ENCODE data around the gene PHIP.
"Not testable (repeated sequence)": the region's sequence is repeated elsewhere in the genome, so short reads cannot be mapped to it uniquely, and the experiment has no call there.

Gene PHIP

GRCh38 chr6:79078075-79078969, at the start of gene PHIP:
TSS of gene PHIP (minus strand) at chr6:79078254. CDS start at chr6:79078068, 186 bp downstream.
- DNase-seq, result peak; percentile 96

- no peak for DNase-seq
These were observed 49.6 kb upstream of the PHIP start for GRCh38 chr6:79127660-79128059.

DNA sequence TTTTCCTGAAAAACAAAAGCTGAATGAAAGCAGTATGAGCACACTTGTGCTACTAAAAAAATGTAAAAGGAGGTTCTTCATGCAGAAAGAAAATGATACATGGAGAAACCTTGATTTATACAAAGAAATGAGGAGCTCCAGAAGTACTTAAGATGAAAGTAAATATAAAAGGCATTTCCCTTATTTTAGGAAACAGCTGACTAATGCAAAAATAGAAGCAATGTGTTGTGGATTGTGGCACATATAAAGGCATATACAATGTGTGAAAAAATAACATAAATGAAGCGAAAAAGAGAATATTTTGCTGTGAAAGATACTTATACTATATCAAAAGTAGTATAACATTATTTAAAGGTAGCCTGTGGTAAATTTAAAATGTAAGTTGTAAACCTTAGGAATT, 41.2 kb upstream of the PHIP start:
- DNase-seq, result no peak

GRCh38 chr6:79117752-79118151, 39.7 kb upstream of the PHIP start:
- no peak for DNase-seq

DNA sequence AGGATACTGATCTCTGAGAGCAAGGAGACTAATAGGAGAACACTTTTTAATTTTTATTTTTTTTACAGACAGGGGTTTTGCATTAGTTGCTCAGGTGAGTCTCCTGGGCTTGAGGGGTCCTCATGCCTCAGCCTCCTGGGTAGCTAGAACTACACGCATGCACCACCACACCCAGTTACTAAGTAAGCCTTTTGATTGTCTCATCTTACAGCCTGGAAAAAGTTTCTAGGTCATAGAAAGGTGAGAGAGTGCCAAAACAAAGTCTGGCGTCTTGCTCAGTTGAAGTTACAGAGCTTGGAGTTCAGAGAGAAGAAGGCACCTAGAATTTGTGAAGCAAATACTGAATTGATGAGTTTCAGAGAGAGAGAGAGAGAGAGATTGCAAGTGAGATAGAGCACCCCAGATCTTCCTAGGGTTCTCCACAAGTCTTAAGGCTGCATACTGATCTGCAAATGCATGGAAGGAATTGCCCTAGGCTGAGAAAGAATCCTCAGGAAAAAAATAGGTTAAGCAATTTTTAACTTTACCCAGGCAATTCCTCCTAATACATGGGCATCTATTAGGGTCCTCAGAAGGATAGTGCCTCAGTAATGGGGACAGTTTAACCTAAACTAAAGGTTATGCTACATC, 37.6 kb upstream of the PHIP start:
- no peak for DNase-seq

- no peak for DNase-seq
These were observed 33.5 kb upstream of the PHIP start for GRCh38 chr6:79111549-79111948.

DNA sequence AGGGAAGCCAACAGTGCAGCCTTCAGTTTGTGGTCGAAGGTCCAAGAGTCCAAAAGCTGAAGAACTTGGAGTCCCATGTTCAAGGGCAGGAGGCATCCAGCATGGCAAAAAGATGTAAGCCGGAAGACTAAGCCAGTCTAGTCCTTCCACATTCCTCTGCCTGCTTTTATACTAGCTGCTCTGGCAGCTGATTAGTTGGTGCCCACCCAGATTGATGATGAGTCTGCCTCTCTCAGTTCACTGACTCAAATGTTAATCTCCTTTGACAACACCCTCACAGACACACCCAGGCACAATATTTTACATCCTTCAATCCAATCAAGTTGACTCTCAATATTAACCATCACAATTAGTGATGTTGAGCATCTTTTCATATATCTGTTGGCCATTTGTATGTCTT, 23.1 kb upstream of the PHIP start:
- no peak for DNase-seq

GRCh38 chr6:79100304-79100703, 22.2 kb upstream of the PHIP start:
- no peak for DNase-seq

- DNase-seq, result no peak
These were observed 16.9 kb upstream of the PHIP start for GRCh38 chr6:79094938-79095337.

DNA sequence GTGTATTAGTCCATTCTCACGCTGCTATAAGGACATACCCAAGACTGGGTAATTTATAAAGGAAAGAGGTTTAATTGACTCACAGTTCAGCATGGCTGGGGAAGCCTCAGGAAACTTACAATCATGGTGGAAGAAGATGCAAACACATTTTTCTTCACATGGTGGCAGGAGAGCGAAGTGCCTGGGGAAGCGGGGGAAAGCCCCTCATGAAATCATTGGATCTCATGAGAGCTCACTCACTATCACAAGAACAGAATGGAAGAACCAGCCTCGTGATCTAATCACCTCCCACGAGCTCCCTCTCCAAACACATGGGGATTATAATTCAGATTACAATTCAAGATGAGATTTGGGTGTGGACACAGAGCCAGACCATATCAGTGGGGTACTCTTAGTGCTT, 13.7 kb upstream of the PHIP start:
- DNase-seq, result not testable (repeated sequence)

GRCh38 chr6:79089552-79090404, 11.7 kb upstream of the PHIP start:
- no peak for DNase-seq

GRCh38 chr6:79084693-79085092, 6.6 kb upstream of the PHIP start:
- no peak for DNase-seq

DNA sequence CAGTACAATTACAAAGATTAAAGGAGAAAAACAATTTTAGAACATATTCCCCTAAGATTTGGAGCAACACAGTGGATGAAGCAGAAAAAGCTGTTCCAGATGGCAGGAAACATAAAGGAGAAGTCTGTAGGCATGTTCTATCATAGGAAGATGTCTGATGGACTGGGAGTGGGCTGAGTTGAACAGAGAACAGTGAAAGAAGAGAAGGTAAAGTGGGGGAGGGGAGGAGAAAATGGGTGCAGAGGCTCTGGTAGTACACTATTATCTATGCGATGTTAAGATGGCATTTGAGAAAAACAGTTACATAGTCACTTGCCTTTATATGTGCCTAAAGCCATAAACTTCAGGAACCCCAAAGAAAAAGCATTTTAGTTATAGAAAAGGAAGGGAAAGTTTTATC, 4.2 kb upstream of the PHIP start:
- peak; percentile 53 for DNase-seq

DNA sequence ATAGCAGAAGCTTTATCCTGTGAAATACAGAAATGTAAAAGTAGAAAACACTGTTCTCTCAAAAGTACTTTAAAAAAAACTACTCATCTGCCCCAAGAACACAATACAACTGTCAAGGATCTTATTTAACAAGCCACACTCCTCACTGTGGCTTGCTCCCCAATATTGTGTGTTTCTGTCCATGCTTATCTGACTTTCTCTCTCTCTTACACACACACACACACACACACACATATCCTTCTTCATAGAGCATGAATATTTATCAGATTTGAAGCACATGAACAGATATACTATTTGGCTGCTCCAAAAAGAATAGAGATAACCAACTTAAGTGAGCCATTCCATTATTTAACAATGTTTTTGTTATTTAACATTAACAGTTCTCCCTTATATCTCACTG, 3.6 kb upstream of the PHIP start:
- DNase-seq, result no peak

DNA sequence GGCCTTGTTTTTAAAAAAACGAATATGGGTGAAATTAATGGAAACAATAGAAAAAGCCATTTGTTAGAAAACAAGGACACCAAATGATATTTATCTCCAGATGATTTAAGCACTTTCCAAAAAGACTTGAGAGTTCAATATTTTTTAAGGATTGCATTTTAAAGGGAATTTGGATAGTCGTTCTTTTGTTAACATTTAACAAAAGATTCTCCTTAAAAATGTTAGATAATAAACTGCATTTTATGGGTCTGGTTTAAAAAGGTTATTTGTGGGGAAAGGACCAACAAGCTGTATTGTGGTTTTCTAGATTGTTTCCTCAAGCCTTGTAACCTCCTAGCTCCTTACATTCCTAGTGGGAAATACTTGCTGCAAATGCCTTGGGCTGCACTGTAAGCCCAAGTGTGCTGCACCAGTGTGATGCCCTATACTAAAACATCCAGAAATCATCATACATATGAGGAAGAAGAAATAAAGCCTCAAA, 1.5 kb upstream of the PHIP start:
- DNase-seq, result no peak

- no peak for DNase-seq
These were observed 359 bp downstream of the PHIP start for GRCh38 chr6:79077715-79078074.

GRCh38 chr6:79076782-79077641, 1.0 kb downstream of the PHIP start:
- peak; percentile 81 for DNase-seq

GRCh38 chr6:79076160-79076559, 1.9 kb downstream of the PHIP start:
- no peak for DNase-seq

GRCh38 chr6:79073888-79074287, 4.2 kb downstream of the PHIP start:
- DNase-seq, result no peak

DNA sequence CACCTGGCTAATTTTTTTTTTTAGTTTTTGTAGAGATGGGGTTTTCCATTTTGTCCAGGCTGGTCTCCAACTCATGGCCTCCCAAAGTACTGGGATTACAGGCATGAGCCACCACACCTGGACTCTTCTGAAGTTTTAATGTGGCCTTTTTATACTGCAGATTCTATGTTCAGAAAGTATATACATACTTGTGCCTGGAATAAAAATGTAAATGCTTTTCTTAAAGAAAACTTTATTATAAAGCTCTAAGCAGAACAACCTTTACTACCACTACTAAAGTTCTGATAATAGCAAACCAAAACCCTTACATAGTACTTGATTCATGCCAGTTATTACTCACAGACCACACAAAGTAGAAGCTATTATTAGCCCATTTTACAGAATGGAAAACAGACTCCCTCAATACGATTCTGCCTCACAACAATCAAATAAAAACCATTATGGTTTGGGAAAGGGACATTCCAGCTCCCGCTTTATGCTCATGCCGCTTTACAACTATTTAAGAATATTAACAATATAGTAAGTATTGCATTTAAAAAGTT, 5.3 kb downstream of the PHIP start:
- DNase-seq, result no peak

GRCh38 chr6:79071547-79071946, 6.5 kb downstream of the PHIP start:
- DNase-seq, result no peak

DNA sequence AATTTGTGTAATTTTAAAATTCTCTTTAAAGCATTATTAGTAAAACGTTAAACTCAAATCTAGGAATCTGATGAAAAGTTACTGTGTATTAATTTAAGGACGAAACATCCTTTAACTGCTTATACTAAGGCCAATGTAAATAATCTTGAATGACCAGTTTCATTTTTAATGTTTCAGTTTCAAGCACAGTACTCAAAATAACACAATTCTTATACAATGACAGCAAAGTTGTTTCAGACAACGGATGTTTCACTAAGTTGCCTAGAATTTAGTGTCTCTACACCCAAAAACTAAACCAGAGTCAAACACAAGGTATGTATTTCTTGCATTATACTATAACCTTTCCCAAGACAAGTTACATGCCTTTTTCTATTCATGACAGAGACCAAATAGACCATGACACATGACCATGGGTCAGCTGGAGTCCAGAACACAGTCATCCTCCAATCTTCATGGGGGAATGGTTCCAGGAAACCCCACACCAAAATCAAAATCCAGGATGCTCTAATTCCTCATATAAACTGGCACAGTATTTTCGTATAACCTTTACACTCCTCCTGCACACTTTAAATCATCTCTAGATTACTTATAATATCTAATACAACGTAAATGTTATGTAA, 7.7 kb downstream of the PHIP start:
- no peak for DNase-seq
